Measurements from ENCODE around the gene SETD3.

The SETD3 gene

DNA sequence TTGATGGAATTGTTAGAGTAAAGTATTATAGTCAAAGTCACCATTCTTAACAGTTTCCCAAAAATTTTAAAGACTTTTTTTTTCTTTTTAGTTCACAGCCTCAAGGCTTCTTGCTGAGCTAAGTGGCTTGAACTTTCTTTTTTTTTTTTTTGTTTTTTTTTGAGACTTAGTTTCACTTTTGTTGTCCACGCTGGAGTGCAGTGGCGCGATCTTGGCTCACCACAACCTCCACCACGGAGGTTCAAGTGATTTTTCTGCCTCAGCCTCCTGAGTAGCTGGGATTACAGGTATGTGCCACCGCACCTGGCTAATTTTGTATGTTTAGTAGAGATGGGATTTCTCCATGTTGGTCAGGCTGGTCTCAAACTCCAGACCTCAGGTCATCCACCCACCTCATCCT lies 92.8 kb downstream of the SETD3 start:
- no peak for DNase-seq

GRCh38 chr14:99384450-99385417 lies 95.9 kb downstream of the SETD3 start:
- no peak for DNase-seq

DNA sequence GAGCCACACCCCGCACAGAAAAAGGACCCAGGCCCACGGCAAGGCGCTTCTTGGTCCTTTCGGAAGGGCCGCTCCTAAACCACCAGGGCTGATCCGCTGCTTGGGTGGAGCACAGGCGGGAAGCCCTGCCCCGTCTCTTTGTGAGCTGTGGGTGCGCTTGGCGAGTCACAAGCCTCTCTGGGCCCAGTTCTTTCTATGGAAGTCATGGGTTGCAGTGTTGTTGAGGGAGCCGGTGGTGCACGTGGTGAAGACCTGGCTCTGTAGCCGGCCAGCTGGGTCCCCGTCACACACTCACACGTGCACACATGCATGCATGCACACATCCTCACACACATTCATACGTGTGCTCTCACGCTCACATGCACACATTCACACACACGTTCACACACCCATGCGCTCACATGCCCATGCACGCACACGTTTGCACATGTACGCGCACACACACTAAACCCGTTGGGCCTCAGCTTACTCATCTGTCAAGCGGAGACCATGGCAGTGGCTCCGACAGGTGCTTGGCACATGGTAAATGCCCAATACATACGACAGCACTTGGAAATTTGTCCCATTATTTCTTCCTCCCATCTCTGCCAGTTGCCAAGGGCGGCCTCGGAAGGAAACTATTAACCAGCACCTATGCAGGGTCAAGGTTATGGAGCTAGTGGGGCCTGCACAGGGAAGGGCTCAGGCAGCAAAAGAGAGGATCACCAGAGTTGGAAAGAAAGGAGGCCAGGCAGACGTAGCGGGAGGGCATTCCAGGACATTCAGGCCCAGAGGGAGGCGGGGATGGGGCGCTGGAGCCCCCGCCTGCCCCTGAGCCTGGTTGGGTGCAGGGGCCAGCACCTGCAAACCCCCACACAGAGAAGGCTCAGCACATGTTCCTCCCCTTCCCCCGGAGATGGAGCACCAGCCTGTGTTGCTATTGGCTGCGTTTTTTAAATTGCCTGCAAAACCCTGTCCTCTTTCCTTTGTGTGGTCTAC lies 96.9 kb downstream of the SETD3 start:
- no peak for DNase-seq

DNA sequence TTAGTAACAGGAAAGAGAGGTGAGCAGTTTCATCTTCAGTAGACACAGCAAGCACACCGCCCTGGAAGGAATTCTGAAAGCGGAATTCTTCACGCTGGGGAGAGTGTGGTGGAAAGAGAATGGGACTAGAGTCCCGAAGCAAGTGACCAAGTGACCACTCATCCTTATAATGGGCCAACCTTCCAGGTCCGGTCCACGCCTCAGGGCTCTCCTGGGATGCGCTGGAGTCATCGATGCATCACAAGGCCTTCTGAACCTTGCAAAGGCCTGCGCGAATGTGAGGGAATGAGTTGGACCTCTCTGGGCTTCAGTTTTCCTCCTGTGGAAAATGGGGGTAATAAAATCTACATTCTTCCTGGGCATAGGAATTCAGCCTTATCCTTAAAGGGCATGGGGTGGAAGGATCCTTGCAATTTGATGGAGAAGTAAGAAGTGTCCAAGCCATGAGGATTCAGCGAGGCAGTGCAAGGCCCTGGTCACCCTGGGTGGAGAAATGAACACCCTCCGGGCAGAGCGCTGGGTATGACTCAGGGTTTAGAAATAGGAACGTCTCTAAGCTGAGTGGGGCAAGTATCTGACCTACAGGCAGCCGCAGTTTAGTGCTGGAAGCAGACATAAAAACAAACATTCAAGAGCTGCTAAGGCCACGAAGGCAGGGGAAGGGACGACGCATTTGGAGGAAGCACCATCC lies 97.7 kb downstream of the SETD3 start:
- DNase-seq: no peak

DNA sequence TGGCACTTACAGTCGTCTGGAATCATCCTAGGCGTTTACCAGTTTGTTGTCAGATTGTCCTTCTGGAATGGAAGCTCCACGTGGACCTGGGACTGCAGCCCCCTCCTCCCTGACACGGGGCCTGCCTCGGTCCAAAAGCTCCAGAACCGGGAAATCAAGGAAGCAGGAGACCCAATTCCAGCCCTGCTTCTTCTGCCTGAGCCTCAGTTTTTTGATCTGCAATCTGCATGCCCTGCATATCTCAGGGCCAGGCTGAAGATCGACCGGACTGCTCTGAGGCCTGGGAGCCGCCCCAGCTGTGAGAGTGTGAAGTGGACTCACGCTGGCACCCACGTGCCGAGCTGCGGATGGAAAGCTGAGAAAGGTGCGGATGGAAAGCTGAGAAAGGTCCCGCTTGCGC lies 98.6 kb downstream of the SETD3 start:
- DNase-seq: no peak

GRCh38 chr14:99381688-99382060 lies 99.0 kb downstream of the SETD3 start:
- no peak for DNase-seq

DNA sequence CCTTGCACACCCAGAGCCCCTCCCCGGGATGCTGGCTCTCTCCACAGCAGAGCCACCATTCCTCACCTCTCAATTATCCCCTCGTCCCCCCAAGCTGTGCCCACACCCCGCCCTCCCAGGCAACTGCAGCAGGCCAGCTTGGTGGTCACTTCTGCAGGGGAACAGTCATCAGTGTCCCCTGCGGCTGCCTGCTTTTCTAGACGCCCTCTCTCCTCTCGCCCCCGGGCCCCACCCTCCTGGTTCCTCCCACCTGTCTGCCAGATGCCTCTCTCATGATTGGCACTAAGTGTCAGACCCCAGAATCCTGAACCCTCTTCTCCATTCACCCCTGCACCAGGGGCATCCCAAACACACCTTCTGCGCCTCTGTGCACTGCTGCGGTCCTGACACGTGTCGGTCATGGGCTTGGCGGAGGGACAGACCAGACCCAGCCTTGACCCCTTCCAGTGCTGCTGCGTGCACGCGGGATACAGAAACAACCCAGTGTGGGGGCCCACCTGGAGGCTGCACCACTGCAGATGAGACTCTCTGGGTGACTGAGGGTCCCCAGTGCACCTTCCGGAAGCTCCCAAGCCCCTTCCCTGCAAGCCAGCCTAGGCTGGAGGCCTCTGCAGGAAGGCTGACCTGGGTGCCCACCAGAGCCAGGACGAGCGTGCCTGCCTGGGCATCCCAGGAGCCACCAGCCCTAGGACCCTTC lies 99.5 kb downstream of the SETD3 start:
- no peak for DNase-seq

GRCh38 chr14:99380402-99380801 lies 100.3 kb downstream of the SETD3 start:
- no peak for DNase-seq

DNA sequence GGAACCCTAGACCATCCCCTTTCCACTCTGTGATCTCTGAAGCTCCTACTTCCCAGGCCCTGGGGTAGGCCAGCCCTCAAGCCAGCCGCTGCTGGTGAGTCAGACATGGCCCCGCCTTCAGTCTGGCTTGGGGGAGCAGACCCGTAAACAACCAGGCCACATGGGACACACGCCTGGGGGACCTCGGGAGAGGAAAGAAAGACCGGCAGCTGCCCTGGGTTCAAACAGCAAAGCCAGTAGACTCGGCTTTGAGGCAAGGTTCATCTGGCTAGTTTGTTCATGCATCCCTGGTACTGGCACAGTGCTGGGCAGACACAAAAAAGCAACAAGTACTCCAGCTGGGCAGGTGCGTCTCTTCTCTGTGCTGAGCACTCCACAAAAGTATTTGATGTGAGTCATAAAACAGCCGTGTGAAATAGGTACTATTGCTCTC lies 101.9 kb downstream of the SETD3 start:
- DNase-seq: no peak

GRCh38 chr14:99377951-99378350 lies 102.7 kb downstream of the SETD3 start:
- DNase-seq: no peak

GRCh38 chr14:99374964-99375363 lies 105.7 kb downstream of the SETD3 start:
- DNase-seq: no peak

DNA sequence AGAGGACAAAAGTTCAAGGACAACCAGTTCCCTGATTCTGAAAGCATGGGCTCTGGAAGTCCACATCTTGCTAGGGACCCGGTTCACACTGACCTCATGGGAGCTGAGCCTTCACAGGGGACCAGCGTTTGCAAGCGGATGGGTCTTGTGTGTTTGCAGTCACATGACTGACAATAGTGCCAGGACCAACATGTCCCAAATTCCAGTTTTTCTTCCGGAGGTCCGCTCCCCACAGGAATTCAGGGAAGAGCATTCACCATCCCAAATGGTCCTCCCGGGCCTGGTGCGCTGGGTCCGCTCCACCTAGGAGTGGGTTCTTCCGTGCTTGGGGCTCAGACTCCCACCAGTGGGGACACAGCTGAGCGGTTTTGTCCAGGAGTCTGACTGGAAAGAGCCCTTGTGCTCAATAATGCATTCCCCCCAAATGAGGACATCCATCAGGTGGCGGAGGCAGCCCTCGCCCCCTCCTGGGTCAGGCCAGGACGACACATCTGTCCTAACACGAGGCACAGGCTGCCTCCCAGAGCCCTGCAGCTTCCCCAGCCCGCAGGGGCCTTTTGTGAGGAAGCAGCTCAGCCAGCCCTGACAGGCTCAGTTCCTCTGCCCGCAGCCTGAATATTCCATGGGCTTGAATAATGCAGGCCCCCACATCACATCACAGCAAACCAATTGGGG lies 116.9 kb downstream of the SETD3 start:
- DNase-seq: no peak

DNA sequence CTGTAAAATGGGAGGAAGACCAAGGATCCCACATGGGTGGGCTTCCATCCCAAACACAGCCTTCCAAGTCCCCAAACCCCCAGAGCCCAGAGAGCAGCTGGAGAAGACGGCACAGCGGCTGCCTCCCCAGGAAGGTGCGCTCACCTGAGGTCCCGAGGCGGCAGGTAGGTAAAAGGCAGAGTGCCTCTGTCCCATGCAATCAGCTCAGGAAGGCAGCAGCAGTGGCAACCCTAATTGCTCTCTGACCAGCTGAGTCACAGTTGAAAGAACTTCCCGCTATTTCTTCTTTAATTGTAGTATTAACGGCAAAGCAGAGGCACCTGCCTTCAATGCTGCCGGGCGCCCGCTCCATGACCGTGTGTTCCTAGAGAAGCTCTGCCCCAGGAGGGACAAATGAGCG lies 117.6 kb downstream of the SETD3 start:
- DNase-seq: no peak

- no peak for DNase-seq
Measured at GRCh38 chr14:99361596-99362215, 119.0 kb downstream of the SETD3 start.

- no peak for DNase-seq
Measured at GRCh38 chr14:99360774-99361595, 119.7 kb downstream of the SETD3 start.

- no peak for DNase-seq
Measured at GRCh38 chr14:99359906-99360305, 120.8 kb downstream of the SETD3 start.

DNA sequence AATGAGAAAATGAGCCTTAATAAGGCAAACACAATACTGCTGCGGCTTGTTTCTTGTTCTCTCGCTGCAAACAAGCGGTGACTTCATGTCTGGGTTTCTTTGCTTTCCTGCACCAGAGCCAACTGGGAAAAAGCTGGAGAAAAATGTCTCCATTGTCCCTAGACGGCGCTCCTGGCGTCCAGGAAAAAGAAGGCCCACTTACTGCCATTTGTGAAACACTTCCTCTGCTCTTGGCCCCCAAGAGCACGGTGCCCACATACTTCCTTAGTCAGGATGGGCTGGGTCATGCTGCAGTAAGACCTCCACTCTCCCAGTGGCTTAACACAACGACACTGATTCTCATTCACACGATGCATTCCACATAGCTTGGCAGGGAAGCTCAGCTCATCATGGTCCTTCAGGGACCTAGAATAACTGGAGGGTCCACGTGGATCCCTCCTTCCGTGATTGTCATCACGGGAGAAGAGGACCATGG lies 122.7 kb downstream of the SETD3 start:
- no peak for DNase-seq

GRCh38 chr14:99357151-99357915 lies 123.3 kb downstream of the SETD3 start:
- no peak for DNase-seq

DNA sequence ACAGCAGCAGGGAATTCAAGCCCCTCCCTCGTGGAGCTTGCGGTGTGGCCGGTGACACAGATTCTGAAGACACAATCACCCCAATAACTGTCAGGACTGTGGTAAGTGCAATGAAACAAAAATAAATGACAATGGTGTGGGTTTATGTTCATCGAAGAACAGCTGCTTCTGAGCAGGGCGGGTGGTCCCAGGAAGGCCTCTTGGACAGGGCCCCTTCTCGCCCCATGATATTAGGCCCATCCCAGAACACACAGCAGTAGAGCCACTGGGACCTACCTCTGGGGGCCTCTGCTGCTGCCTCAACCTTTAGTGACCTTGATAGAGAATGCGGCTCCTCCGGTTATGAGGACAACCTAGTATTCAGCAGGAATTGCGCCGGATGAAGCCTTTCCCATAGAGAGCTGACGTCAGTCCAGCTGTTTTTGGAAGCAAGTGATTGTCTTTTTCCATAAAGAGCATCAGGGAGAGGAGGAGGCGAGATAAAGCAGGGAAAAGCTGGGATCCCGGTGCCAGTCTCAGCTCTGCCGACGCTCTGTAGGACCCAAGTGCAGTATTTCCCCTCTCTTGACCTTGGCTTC lies 124.5 kb downstream of the SETD3 start:
- DNase-seq: no peak
